Measurements from ENCODE around the gene MRPS22.
"Not testable (repeated sequence)": the region's sequence is repeated elsewhere in the genome, so short reads cannot be mapped to it uniquely, and the experiment has no call there.

MRPS22 gene

GRCh38 chr3:139380575-139380974 is 36.8 kb downstream of the MRPS22 start:
- no peak overlapping the region for H3K4me3 ChIP-seq (ENCODE audit: low read length)
- H3K27me3 ChIP-seq (ENCODE audit: insufficient read depth, low read length): no peaks in the 10 kb centered on the region
- H3K4me1 ChIP-seq (ENCODE audit: insufficient read depth, low read length): no peaks in the 10 kb centered on the region
- no peak overlapping the region for H3K27ac ChIP-seq (ENCODE audit: low read length)
- no peaks in the 10 kb centered on the region for H3K9me3 ChIP-seq (ENCODE audit: insufficient read depth, low read depth, low read length)
- no peak overlapping the region for H3K9ac ChIP-seq (ENCODE audit: low read depth, low read length)
- peaks cover 73% of the 10 kb centered on the region for H3K36me3 ChIP-seq (ENCODE audit: insufficient read depth, low read depth, low read length)

DNA sequence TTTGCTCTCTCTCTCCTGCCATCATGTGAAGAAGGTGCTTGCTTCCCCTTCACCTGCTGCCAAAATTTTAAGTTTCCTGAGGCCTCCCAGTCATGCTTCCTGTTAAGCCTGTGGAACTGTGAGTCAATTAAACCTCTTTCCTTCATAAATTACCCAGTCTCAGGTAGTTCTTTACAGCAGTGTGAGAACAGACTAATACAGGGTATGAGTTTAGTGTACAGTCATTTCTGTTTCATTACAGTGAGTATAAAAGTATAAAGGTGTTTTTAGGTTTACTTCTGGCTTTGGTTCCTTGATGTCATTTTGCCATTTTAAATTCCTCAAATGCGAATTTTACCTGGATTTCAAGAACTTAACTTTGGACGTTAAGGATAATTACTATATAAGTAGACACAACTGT is 38.5 kb downstream of the MRPS22 start:
- H3K9ac ChIP-seq (ENCODE audit: low read depth, low read length); H3K27ac ChIP-seq (ENCODE audit: low read length); H3K4me3 ChIP-seq (ENCODE audit: low read length); H3K9me3 ChIP-seq (ENCODE audit: insufficient read depth, low read depth, low read length); H3K4me1 ChIP-seq (ENCODE audit: insufficient read depth, low read length); H3K27me3 ChIP-seq (ENCODE audit: insufficient read depth, low read length): not testable (repeated sequence)
- peaks cover 60% of the 10 kb centered on the region for H3K36me3 ChIP-seq (ENCODE audit: insufficient read depth, low read depth, low read length)

DNA sequence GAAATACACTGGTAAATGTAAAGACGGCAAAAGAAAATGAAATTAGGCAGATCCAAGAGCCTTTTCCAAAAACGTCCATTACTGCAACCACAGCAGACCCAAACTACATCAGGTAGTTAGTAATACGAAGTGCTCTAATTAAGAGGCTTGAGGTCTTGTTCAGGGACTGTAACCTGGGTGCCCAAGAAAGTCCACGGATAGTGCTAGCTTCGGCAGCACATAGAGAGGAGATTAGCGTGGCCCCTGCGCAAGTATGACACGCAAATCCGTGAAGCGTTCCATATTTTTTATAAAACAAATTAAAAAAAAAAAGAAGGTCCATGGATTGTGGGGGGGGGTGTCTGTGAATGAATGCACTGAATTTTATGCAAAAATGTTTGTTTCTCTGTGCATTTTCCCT is 44.3 kb downstream of the MRPS22 start:
- H3K4me1 ChIP-seq (ENCODE audit: insufficient read depth, low read length): no peaks in the 10 kb centered on the region
- H3K27ac ChIP-seq (ENCODE audit: low read length): no peak overlapping the region
- H3K36me3 ChIP-seq (ENCODE audit: insufficient read depth, low read depth, low read length): peaks cover 4% of the 10 kb centered on the region
- H3K4me3 ChIP-seq (ENCODE audit: low read length): peak overlapping the region; percentile 96
- H3K9ac ChIP-seq (ENCODE audit: low read depth, low read length): peak overlapping the region; percentile 36; the same call in 1 of the 2 replicates
- H3K27me3 ChIP-seq (ENCODE audit: insufficient read depth, low read length): no peaks in the 10 kb centered on the region
- no peaks in the 10 kb centered on the region for H3K9me3 ChIP-seq (ENCODE audit: insufficient read depth, low read depth, low read length)

- H3K4me1 ChIP-seq (ENCODE audit: insufficient read depth, low read length): no peaks in the 10 kb centered on the region
- peak overlapping the region; percentile 50 for H3K27ac ChIP-seq (ENCODE audit: low read length)
- H3K36me3 ChIP-seq (ENCODE audit: insufficient read depth, low read depth, low read length): no peaks in the 10 kb centered on the region
These were observed 45.2 kb downstream of the MRPS22 start for GRCh38 chr3:139388821-139389551.

DNA sequence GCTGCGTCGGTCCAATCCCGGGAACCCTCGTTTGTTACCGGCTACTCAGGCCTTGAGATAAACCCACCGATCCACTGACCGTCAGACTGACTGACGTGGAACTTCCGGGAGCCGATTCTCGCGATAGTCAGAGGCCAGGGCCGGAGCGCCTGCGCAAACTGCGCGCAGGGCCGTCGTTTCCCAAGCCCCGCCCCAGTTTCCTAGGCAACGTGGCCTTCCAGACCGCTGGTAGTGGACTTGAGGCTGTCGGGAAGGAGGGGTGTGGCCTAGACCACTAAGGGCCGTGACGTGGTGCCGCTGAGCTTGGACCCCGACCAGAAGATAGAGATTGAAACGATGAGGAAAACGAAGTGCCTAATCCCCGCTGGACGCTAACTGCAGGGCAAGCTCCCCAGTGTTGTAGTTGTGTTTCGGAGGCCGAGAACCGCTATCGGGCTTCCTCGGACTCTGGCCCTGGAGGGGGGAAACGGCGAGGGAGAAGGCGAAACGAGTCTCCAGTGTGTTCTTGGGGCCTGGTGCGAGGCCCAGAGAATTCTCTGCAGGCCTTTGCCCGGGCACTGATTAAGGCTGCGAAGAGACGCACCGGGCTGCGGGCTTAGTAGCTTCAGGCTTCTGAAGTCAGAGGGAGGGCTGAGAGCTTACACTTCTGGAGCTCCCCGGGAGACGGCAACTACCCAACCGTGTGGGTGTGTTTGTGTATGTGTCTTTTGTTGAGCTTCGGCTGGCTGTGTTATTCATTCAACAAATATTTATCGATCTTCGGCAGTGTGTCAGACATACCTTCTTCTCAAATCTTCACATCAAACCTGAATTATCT is 45.9 kb downstream of the MRPS22 start, which contains the start of gene COPB2:
Gene COPB2, minus strand, starts transcription at position 96 of the 817 bp plus-strand sequence. CDS start 97 bp downstream, outside the sequence.
- Histone ChIP-seq H3K4me3 (ENCODE audit: low read length) (peak within 1 kb of the TSS; percentile 96), H3K9ac (ENCODE audit: low read depth, low read length) (peak within 1 kb of the TSS; percentile 96), H3K36me3 (ENCODE audit: insufficient read depth, low read depth, low read length) (no peaks in the 10 kb centered on the region), H3K27me3 (ENCODE audit: insufficient read depth, low read length) (no peaks in the 10 kb centered on the region), H3K9me3 (ENCODE audit: insufficient read depth, low read depth, low read length) (no peaks in the 10 kb centered on the region), H3K27ac (ENCODE audit: low read length) (peak within 1 kb of the TSS; percentile 86), H3K4me1 (ENCODE audit: insufficient read depth, low read length) (no peaks in the 10 kb centered on the region)

More at GRCh38 chr3:139388821-139389551, 45.2 kb downstream of the MRPS22 start:
- H3K9me3 ChIP-seq (ENCODE audit: insufficient read depth, low read depth, low read length): no peaks in the 10 kb centered on the region
- no peaks in the 10 kb centered on the region for H3K27me3 ChIP-seq (ENCODE audit: insufficient read depth, low read length)
- peak overlapping the region; percentile 96 for H3K4me3 ChIP-seq (ENCODE audit: low read length)
- H3K9ac ChIP-seq (ENCODE audit: low read depth, low read length): peak overlapping the region; percentile 96

GRCh38 chr3:139394116-139394515 is 50.3 kb downstream of the MRPS22 start:
- H3K9me3 ChIP-seq (ENCODE audit: insufficient read depth, low read depth, low read length): no peaks in the 10 kb centered on the region
- H3K27me3 ChIP-seq (ENCODE audit: insufficient read depth, low read length): no peaks in the 10 kb centered on the region

GRCh38 chr3:139396707-139397106 is 52.9 kb downstream of the MRPS22 start:
- Histone ChIP-seq H3K27ac (ENCODE audit: low read length) (no peak overlapping the region), H3K36me3 (ENCODE audit: insufficient read depth, low read depth, low read length) (no peaks in the 10 kb centered on the region), H3K9ac (ENCODE audit: low read depth, low read length) (no peak overlapping the region), H3K4me1 (ENCODE audit: insufficient read depth, low read length) (no peaks in the 10 kb centered on the region), H3K4me3 (ENCODE audit: low read length) (no peak overlapping the region), H3K27me3 (ENCODE audit: insufficient read depth, low read length) (no peaks in the 10 kb centered on the region), H3K9me3 (ENCODE audit: insufficient read depth, low read depth, low read length) (no peaks in the 10 kb centered on the region)

More at GRCh38 chr3:139394116-139394515, 50.3 kb downstream of the MRPS22 start:
- Histone ChIP-seq H3K27ac (ENCODE audit: low read length) (no peak overlapping the region), H3K9ac (ENCODE audit: low read depth, low read length) (no peak overlapping the region), H3K4me3 (ENCODE audit: low read length) (no peak overlapping the region), H3K4me1 (ENCODE audit: insufficient read depth, low read length) (no peaks in the 10 kb centered on the region), H3K36me3 (ENCODE audit: insufficient read depth, low read depth, low read length) (no peaks in the 10 kb centered on the region)

GRCh38 chr3:139401155-139401554 is 57.3 kb downstream of the MRPS22 start:
- H3K9ac ChIP-seq (ENCODE audit: low read depth, low read length); H3K4me1 ChIP-seq (ENCODE audit: insufficient read depth, low read length); H3K36me3 ChIP-seq (ENCODE audit: insufficient read depth, low read depth, low read length); H3K4me3 ChIP-seq (ENCODE audit: low read length); H3K27me3 ChIP-seq (ENCODE audit: insufficient read depth, low read length); H3K27ac ChIP-seq (ENCODE audit: low read length): not testable (repeated sequence)
- peaks cover 28% of the 10 kb centered on the region for H3K9me3 ChIP-seq (ENCODE audit: insufficient read depth, low read depth, low read length)
